ENCODE data around the gene IL17REL. TPM values are rescaled to one million over a fixed set of nuclear protein-coding genes. Genes with fewer than 3 reads are reported as not detected.

The IL17REL gene
- total RNA-seq, 4 donors from 2014 or later = not detected

GRCh38 chr22:50010676-50011446 is 1.7 kb downstream of the IL17REL start:
- no peak for TF ChIP-seq CTCF (IDR thresholded peaks at IDR 0.05; ENCODE audit: low read depth)

GRCh38 chr22:50009765-50010675 is 2.5 kb downstream of the IL17REL start:
- TF ChIP-seq CTCF (IDR thresholded peaks at IDR 0.05; ENCODE audit: low read depth) = no peak

- TF ChIP-seq CTCF (IDR thresholded peaks at IDR 0.05; ENCODE audit: low read depth) = no peak
Observed at GRCh38 chr22:50009251-50009650, 3.3 kb downstream of the IL17REL start.

GRCh38 chr22:50008151-50009040 is 4.2 kb downstream of the IL17REL start:
- no peak for TF ChIP-seq CTCF (IDR thresholded peaks at IDR 0.05; ENCODE audit: low read depth)

- no peak for TF ChIP-seq CTCF (IDR thresholded peaks at IDR 0.05; ENCODE audit: low read depth)
Observed at GRCh38 chr22:50007057-50007511, 5.5 kb downstream of the IL17REL start.

GRCh38 chr22:50004918-50005317 is 7.6 kb downstream of the IL17REL start:
- no peak for TF ChIP-seq CTCF (IDR thresholded peaks at IDR 0.05; ENCODE audit: low read depth)
